ENCODE results near the gene UBA3.

The UBA3 gene

DNA sequence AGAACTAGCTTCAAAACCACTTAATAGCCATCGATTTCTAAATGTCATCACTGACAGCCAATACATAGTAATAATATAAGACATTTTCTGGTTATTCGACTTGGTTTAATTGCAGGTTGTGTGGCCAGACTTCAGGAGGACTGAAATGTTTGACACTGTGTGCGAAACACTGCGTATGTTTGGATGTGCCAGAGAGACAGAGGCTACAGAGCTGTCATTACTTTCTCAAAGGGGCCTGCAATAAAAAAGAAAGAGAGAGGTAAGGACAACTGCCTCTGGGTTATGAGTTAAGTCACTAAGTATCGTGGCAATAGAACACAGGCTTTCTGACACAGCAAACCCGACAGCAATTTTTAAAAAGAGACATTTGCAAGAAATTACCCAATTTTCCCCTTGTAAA, 41.3 kb upstream of the UBA3 start:
- no peak overlapping the region for H3K27ac ChIP-seq
- TF ChIP-seq ZFX (IDR thresholded peaks at IDR 0.05; ENCODE audit: borderline replicate concordance): no peak
- TF ChIP-seq, protein P1, sequence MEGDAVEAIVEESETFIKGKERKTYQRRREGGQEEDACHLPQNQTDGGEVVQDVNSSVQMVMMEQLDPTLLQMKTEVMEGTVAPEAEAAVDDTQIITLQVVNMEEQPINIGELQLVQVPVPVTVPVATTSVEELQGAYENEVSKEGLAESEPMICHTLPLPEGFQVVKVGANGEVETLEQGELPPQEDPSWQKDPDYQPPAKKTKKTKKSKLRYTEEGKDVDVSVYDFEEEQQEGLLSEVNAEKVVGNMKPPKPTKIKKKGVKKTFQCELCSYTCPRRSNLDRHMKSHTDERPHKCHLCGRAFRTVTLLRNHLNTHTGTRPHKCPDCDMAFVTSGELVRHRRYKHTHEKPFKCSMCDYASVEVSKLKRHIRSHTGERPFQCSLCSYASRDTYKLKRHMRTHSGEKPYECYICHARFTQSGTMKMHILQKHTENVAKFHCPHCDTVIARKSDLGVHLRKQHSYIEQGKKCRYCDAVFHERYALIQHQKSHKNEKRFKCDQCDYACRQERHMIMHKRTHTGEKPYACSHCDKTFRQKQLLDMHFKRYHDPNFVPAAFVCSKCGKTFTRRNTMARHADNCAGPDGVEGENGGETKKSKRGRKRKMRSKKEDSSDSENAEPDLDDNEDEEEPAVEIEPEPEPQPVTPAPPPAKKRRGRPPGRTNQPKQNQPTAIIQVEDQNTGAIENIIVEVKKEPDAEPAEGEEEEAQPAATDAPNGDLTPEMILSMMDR (IDR thresholded peaks at IDR 0.05): no peak

DNA sequence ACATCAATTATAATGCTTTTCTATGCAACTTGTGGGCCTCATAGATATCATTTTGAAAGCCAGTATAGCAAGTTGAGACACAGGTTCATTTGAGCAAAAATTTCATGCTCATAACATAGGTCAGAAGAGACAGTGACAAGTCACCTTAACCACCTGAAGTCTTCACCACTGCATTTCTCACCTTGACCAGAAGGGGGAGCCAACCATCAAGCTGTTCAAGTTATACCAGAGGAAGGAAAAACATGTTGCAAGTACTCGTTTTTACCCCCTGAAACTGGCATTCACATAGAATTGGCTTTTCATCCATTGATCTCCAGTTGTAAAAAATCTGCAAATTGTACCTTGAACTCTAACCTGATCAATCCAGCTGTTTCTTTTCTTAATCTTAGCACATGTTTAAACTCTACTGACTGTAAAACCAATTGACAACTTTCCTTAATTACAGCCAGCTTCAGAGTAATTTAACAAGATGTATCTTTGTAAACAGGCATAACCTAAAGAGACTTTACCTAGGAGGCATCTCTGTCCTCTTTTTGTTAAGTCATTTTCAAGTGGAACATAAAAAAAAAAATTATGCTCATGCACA, 40.8 kb upstream of the UBA3 start:
- TF ChIP-seq ZFX (IDR thresholded peaks at IDR 0.05; ENCODE audit: borderline replicate concordance): no peak
- TF ChIP-seq, protein P1 (IDR thresholded peaks at IDR 0.05): peak; percentile 92
- no peak overlapping the region for H3K27ac ChIP-seq

- TF ChIP-seq, protein P1 (IDR thresholded peaks at IDR 0.05): no peak
- TF ChIP-seq ZFX (IDR thresholded peaks at IDR 0.05; ENCODE audit: borderline replicate concordance): no peak
Observed at GRCh38 chr3:69119681-69120080, 39.5 kb upstream of the UBA3 start.

GRCh38 chr3:69119138-69119537, 39.0 kb upstream of the UBA3 start:
- no peak overlapping the region for H3K27ac ChIP-seq
- TF ChIP-seq, protein P1 (IDR thresholded peaks at IDR 0.05): no peak

More at GRCh38 chr3:69119681-69120080, 39.5 kb upstream of the UBA3 start:
- no peak overlapping the region for H3K27ac ChIP-seq

DNA sequence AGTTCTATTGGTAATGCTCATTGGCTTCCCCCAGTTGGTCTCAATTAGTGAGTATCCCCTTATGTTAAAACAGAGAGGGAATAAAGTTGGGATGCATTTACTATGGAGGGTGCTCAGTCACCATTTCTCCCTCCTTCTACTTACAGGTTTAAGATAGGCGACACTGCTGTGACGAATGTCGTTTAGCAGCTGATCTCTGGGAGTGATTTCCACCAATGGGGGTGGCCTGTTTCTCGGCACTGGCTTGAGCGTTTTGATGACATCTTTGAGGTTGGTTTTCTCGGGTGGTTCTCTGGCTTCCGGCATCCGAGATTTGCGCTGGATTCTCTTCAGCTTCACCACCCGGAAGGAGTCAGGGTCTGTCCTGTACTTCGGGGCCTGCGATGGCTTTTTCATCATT, 38.4 kb upstream of the UBA3 start:
- H3K27ac ChIP-seq: no peak overlapping the region
- TF ChIP-seq ZFX (IDR thresholded peaks at IDR 0.05; ENCODE audit: borderline replicate concordance): no peak
- TF ChIP-seq, protein P1 (IDR thresholded peaks at IDR 0.05): no peak

- no peak for TF ChIP-seq ZFX (IDR thresholded peaks at IDR 0.05; ENCODE audit: borderline replicate concordance)
- TF ChIP-seq, protein P1 (IDR thresholded peaks at IDR 0.05): no peak
- no peak overlapping the region for H3K27ac ChIP-seq
Observed at GRCh38 chr3:69116897-69117296, 36.7 kb upstream of the UBA3 start.

GRCh38 chr3:69116162-69116561, 36.0 kb upstream of the UBA3 start:
- H3K27ac ChIP-seq: no peak overlapping the region
- TF ChIP-seq ZFX (IDR thresholded peaks at IDR 0.05; ENCODE audit: borderline replicate concordance): no peak
- TF ChIP-seq, protein P1 (IDR thresholded peaks at IDR 0.05): no peak
